Immature natural killer cell (primary cell): ENCODE results near the gene TMEM132A. TPM values are rescaled to one million over a fixed set of nuclear protein-coding genes. Genes with fewer than 3 reads are reported as not detected.

Experiments
- DNase-seq, 3 donors: peaks; one replicate each; pipeline ENCODE4 v3.0.0; 2022; ENCODE audit warnings: mixed read lengths in 1 of 3
- H3K27ac Mint-ChIP-seq, 6 donors: one replicate each; pipeline ENCODE4 v1.8.0; 2020; ENCODE audit warnings: mixed read lengths in 6 of 6, mild to moderate bottlenecking in 5 of 6, inconsistent platforms in 4 of 6, moderate library complexity in 3 of 6
- H3K27me3 Mint-ChIP-seq, 3 donors: one replicate each; pipeline ENCODE4 v1.8.0; 2020 to 2021; ENCODE audit warnings: low read depth in 3 of 3, mild to moderate bottlenecking in 3 of 3, mixed read lengths in 3 of 3, moderate library complexity in 3 of 3, inconsistent platforms in 1 of 3
- H3K36me3 Mint-ChIP-seq, 3 donors: one replicate each; pipeline ENCODE4 v1.8.0; 2020; ENCODE audit warnings: mixed read lengths in 3 of 3, inconsistent platforms in 2 of 3, mild to moderate bottlenecking in 2 of 3
- H3K4me1 Mint-ChIP-seq, 2 donors: one replicate each; pipeline ENCODE4 v1.8.0; 2020; ENCODE audit warnings: inconsistent platforms in 2 of 2, mild to moderate bottlenecking in 2 of 2, mixed read lengths in 2 of 2, moderate library complexity in 1 of 2
- H3K4me3 Mint-ChIP-seq, 5 donors: one replicate each; pipeline ENCODE4 v1.8.0; 2020; ENCODE audit warnings: mild to moderate bottlenecking in 5 of 5, mixed read lengths in 5 of 5, inconsistent platforms in 3 of 5, moderate library complexity in 3 of 5
- H3K9me3 Mint-ChIP-seq, 6 donors: one replicate each; pipeline ENCODE4 v1.8.0; 2020; ENCODE audit warnings: mild to moderate bottlenecking in 6 of 6, mixed read lengths in 6 of 6, inconsistent platforms in 4 of 6, moderate library complexity in 3 of 6
- polyA plus RNA-seq, 3 donors: library from polyadenylated mRNA; unstranded; fragments of 300-500 nt; fragmentation: Illumina TruSeq; gene quantifications; one replicate each; pipeline ENCODE4 v1.2.3, GENCODE V29; 2021

TMEM132A gene
- polyA plus RNA-seq, 3 donors from 2014 or later = not detected

DNA sequence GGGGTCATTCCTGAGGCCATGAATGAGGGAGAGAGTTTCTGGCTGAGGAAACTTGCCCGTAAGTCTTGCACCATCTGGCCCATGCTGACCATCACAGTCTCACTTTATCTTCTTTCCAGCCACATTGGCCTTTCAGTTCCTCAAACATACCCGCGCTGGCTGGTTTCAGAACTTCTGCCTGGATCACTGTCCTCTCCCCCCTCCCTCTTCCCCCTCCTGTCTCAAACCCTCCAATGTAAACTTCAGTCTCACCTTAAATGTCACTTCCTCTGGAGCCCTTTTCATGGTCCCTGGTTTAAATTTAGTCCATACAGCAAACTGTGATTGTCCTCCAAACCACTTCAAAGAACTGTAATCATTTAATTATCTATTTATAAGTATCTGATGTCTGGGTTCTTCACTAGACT lies 14.0 kb upstream of the TMEM132A start:
- no peak overlapping the region for H3K4me3 Mint-ChIP-seq
- no peaks in the 10 kb centered on the region for H3K36me3 Mint-ChIP-seq
- peaks cover 6 to 12% (median 9%) of the 10 kb centered on the region in 3 donors for H3K27me3 Mint-ChIP-seq
- H3K9me3 Mint-ChIP-seq = no peaks in the 10 kb centered on the region
- DNase-seq = no peak
- H3K4me1 Mint-ChIP-seq = peaks cover 59 to 68% of the 10 kb centered on the region in 2 donors
- no peak overlapping the region for H3K27ac Mint-ChIP-seq

DNA sequence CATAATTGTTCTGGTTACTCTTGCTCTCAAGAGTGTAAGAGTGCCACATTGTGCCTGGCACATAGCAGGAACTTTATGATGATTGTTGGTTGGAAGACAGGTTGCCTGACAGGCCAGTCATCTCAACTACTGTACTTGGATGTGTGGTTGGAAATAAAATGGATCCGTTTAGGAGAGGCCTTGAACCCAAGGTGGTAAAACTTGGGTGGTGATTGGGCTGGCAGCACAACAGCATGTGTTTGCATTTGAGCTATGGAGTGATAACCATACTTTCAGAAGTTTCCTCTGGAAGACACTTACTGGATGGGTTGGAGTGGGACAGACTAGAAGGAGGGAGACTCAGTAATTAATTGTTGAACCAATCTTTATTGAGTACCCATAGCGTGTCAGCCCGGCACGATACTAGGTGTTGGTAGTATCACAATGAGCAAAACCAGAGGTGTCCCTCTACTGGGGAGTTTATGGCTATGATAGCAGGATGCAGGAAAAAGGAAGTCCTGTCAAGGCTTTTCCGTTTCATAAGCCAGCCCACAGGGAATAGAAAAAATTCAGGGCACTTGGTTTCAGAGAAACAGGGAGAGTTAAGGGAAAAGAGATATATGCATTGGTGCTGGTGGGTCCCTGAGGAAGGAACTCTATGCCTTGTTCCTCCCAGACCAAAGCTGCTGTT lies 13.4 kb upstream of the TMEM132A start:
- H3K4me3 Mint-ChIP-seq = no peak overlapping the region
- no peaks in the 10 kb centered on the region for H3K9me3 Mint-ChIP-seq
- no peak for DNase-seq
- peaks cover 59 to 68% of the 10 kb centered on the region in 2 donors for H3K4me1 Mint-ChIP-seq
- peaks cover 6 to 12% (median 9%) of the 10 kb centered on the region in 3 donors for H3K27me3 Mint-ChIP-seq
- H3K36me3 Mint-ChIP-seq = no peaks in the 10 kb centered on the region
- peak overlapping the region; percentile 54 to 92 (median 81) for H3K27ac Mint-ChIP-seq

GRCh38 chr11:60912223-60912850 lies 11.9 kb upstream of the TMEM132A start:
- no peaks in the 10 kb centered on the region for H3K36me3 Mint-ChIP-seq
- H3K4me3 Mint-ChIP-seq = peak overlapping the region; percentile 61 to 99 (median 71)
- DNase-seq = peak; percentile 46 to 59 (median 59)
- peaks cover 6 to 9% (median 7%) of the 10 kb centered on the region in 3 donors for H3K27me3 Mint-ChIP-seq
- peaks cover 61 to 68% of the 10 kb centered on the region in 2 donors for H3K4me1 Mint-ChIP-seq
- peak overlapping the region; percentile 79 to 95 (median 89) for H3K27ac Mint-ChIP-seq
- no peaks in the 10 kb centered on the region for H3K9me3 Mint-ChIP-seq

DNA sequence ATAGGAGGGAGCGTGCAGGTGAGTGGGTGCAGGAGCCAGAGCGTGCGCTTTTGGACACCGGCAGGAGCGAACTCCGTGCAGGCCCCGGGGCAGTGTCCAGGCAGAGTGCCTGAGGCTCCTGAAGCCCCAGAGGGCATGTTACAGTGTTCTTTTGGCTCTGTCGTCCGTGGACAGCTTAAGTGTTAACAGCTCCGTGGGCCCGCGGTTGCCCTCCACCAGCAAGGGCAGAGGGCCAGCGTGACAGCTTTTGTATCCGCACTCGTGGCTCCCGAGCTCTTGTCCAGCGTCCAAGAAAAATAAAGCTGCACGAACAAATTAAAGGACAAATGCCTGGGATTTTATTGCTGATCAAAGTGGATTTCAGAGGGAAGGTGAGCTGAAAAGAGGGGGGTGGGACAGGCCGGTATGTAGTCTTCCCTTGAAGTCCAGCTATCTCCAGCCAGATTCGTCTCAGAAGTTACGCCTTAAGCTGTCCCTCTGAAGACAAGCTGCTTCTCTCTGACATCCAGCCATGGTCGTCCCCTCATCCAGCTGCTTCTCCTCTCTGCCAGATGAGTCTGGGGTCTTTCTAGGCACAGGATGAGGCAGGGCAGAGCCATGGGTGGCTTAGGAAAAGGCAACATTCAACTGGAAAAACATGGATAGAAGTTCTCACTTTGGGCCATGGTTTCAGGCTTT lies 11.3 kb upstream of the TMEM132A start:
- H3K9me3 Mint-ChIP-seq = no peaks in the 10 kb centered on the region
- DNase-seq = no peak
- H3K27ac Mint-ChIP-seq = peak overlapping the region; percentile 88 to 99 (median 94)
- H3K4me3 Mint-ChIP-seq = peak overlapping the region; percentile 98 to 99 (median 98)
- H3K36me3 Mint-ChIP-seq = no peaks in the 10 kb centered on the region
- H3K4me1 Mint-ChIP-seq = peaks cover 63 to 67% of the 10 kb centered on the region in 2 donors
- peaks cover 6 to 9% (median 7%) of the 10 kb centered on the region in 3 donors for H3K27me3 Mint-ChIP-seq

DNA sequence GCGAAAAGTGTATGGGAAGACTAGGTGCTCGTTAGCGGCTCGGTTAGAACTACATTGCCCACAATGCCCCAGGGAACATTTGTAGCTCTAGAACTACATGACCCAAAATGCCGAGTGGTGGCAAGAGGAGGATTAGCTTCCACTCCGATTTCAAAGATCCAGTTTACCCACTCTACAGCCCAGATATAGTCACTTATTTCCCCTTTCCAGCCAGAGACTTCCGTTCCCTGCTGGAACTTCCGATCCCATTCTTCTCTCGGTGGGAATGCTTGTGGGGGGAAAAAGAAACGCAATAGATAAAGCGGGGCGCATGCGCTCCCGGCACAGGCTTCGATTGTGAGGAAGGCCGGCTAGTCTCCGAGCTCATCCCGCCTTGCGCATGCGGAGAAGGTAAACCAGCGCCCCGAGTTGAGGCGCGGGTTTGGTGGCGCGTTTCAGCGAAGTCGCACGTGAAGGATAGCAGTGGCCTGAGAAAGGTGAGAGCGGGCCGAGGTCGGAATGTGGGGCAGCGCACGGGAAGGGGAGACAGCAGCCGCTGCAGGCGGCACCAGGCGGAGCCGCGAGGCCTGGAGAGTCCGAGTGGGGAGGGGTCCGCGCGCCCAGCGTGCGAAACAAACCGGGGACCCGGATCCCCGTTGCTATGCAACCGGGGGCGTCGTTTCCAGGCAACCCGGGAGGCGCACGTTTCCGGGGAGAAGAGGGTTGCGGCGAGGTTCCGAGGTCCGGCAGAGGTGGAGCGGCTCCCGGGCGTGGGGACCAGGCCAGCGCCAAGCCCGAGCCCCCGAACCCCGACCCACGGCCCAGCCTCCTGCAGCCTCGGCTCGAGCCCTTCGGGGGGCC lies 10.2 kb upstream of the TMEM132A start, which contains the start of gene TMEM109:
Gene TMEM109 (plus strand): TSS at position 366 of the 840 bp plus-strand sequence. CDS start 5,536 bp downstream, outside the sequence.
- Mint-ChIP-seq H3K4me1 (peaks cover 63 to 67% of the 10 kb centered on the region in 2 donors), H3K36me3 (no peaks in the 10 kb centered on the region), H3K4me3 (peak within 1 kb of the TSS; percentile 98 to 99 (median 98)), H3K27ac (peak within 1 kb of the TSS; percentile 86 to 99 (median 94)), H3K27me3 (peaks cover 6 to 9% (median 7%) of the 10 kb centered on the region in 3 donors), H3K9me3 (no peaks in the 10 kb centered on the region)
- peak; percentile 86 to 88 (median 87) for DNase-seq

GRCh38 chr11:60914633-60915247 lies 9.5 kb upstream of the TMEM132A start:
- Mint-ChIP-seq H3K9me3 (no peaks in the 10 kb centered on the region), H3K4me1 (peaks cover 63 to 67% of the 10 kb centered on the region in 2 donors), H3K36me3 (peaks cover 0 to 4% (median 4%) of the 10 kb centered on the region in 3 donors), H3K27me3 (peaks cover 6 to 9% (median 7%) of the 10 kb centered on the region in 3 donors), H3K27ac (peak overlapping the region; percentile 86 to 98 (median 92)), H3K4me3 (peak overlapping the region; percentile 90 to 99 (median 98))
- peak; percentile 39 to 46 (median 43) for DNase-seq

GRCh38 chr11:60915248-60915914 lies 8.9 kb upstream of the TMEM132A start:
- H3K27me3 Mint-ChIP-seq = peaks cover 6 to 9% (median 7%) of the 10 kb centered on the region in 3 donors
- DNase-seq = peak; percentile 77 to 80 (median 79)
- H3K36me3 Mint-ChIP-seq = peaks cover 1 to 10% (median 7%) of the 10 kb centered on the region in 3 donors
- H3K4me3 Mint-ChIP-seq = peak overlapping the region; percentile 90 to 99 (median 98)
- H3K9me3 Mint-ChIP-seq = no peaks in the 10 kb centered on the region
- H3K27ac Mint-ChIP-seq = peak overlapping the region; percentile 86 to 98 (median 92)
- H3K4me1 Mint-ChIP-seq = peaks cover 64 to 67% of the 10 kb centered on the region in 2 donors

- peaks cover 11 to 24% (median 19%) of the 10 kb centered on the region in 3 donors for H3K36me3 Mint-ChIP-seq
- peak overlapping the region; percentile 29 to 69 (median 41) for H3K4me3 Mint-ChIP-seq
- H3K27me3 Mint-ChIP-seq = peaks cover 6 to 7% (median 6%) of the 10 kb centered on the region in 3 donors
- peaks cover 53 to 56% of the 10 kb centered on the region in 2 donors for H3K4me1 Mint-ChIP-seq
- H3K27ac Mint-ChIP-seq = peak overlapping the region; percentile 69 to 98 (median 92)
- no peaks in the 10 kb centered on the region for H3K9me3 Mint-ChIP-seq
- DNase-seq = no peak
Observed at GRCh38 chr11:60916669-60917206, 7.5 kb upstream of the TMEM132A start.

DNA sequence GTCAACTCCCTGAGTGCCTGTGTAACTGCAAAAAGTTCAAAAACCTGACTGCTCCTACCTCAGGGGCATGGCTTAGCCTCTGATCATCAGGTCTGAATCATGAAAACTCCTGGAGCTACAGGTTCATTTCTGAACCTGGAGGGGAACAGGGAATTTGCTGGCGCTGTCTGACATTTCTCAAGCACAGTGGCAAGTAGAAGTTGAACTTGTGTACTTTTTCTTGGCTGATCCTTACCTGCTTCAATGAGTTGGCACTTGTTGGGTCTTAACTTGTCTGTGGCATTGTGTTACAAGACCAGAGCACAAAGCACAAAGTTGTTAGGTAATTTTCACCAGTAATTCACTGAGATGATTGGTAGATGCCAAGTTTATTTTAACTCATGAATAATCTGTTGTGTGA lies 7.0 kb upstream of the TMEM132A start:
- Mint-ChIP-seq H3K4me1 (peaks cover 48 to 50% of the 10 kb centered on the region in 2 donors), H3K27me3 (peaks cover 5 to 6% (median 6%) of the 10 kb centered on the region in 3 donors), H3K27ac (peak overlapping the region; percentile 69 to 98 (median 89)), H3K36me3 (peaks cover 13 to 27% (median 25%) of the 10 kb centered on the region in 3 donors), H3K9me3 (no peaks in the 10 kb centered on the region), H3K4me3 (peak overlapping the region in 4 of 5 donors; percentile 16 to 69 (median 28))
- no peak for DNase-seq

DNA sequence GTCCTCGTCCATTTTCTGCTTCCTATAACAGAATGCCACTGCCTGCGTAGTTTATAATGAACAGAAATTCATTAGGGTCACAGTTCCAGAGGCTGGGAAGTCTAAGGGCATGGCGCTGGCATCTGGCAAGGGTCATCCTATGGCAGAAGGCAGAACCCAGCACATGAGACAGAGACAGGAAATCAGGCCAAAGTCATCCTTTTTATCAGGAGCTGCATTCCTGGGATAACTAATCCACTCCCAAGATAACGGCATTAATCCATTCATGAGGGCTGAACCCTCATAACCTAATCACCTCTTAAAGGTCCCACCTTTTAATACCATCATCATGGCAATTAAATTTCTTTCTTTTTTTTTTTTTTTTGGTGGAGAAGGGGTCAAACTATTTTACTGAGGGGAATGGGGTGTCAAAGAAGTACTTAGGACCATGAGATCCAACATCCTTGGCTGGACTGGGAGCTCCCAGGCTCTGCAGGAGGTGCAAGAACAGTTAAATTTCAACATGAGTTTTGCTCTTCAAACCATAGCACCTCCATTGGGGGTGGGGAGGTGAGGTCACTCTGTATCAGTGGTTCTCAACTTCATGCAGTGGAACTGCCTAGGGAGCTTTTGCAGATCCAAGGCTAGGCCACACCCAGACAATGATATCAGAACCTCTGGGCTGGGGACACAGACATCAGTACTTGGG lies 5.9 kb upstream of the TMEM132A start:
- Mint-ChIP-seq H3K27ac (no peak overlapping the region), H3K4me1 (peaks cover 38 to 39% of the 10 kb centered on the region in 2 donors), H3K36me3 (peaks cover 19 to 38% (median 32%) of the 10 kb centered on the region in 3 donors), H3K9me3 (no peaks in the 10 kb centered on the region), H3K27me3 (peaks cover 5 to 7% (median 6%) of the 10 kb centered on the region in 3 donors), H3K4me3 (no peak overlapping the region)
- DNase-seq = no peak

DNA sequence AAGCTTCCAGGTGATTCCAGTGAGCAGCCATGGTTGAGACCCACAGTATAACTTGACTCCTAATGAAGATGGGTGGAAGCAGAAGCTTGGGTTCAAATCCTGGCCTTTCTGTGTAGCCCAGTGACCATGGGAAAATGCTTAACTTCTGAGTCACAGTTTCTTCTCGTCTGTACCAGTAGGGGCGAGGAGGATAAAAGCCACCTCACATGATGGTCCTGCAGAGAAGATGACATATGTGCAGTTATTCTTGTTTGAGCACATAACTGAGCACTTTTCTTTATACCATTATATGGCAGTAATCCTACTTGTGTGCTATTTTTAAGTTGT lies 5.4 kb upstream of the TMEM132A start:
- no peaks in the 10 kb centered on the region for H3K9me3 Mint-ChIP-seq
- peaks cover 21 to 40% (median 33%) of the 10 kb centered on the region in 3 donors for H3K36me3 Mint-ChIP-seq
- H3K27ac Mint-ChIP-seq = no peak overlapping the region
- H3K4me3 Mint-ChIP-seq = no peak overlapping the region
- DNase-seq = no peak
- peaks cover 33 to 34% of the 10 kb centered on the region in 2 donors for H3K4me1 Mint-ChIP-seq
- H3K27me3 Mint-ChIP-seq = peaks cover 2 to 3% (median 2%) of the 10 kb centered on the region in 3 donors
